GM18505 (cell line): ENCODE results near the gene DLD.

Source experiments
- ATAC-seq: cut with Tn5 transposase; IDR thresholded peaks from one replicate; pipeline ENCODE4 v1.9.1; 2021; ENCODE audit not compliant: unreplicated experiment
- POLR2A ChIP-seq: IDR thresholded peaks from 4 replicates; pipeline ENCODE4 v1.6.1; 2011; ENCODE audit warnings: borderline replicate concordance; ENCODE audit not compliant: insufficient read depth, insufficient read length; ENCODE audit errors: extremely low read depth

The DLD gene

DNA sequence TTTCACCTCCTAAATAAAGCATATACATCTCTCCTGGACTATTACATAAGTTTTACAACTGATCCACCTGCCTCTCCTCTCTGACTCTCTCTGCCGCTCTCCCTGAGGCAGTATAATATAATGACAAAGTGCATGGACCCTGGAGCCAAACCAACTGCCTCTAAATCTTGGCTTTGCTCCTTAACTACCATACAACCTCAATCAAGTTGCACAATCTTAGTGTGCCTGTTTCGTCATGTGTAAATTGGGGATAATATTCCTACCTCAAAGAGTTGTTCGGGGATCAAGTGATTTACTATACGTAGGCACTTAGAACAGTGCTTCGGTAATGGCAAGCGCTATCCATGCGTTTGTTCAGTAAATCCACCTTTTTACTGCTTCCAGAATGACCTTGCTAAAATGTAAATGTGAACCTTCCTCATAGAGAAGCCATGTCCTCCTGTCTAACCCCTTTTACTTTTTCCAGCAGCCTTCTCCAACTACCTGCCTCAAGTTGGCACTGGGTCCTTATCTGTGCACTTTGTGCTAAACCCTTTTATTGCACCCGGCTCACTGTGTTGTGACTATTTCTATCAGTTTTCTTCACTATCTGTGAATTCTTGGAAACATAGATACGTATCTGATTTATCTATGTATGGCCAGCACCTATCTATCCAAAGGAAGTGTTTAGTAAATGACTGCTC, 30.6 kb upstream of the DLD start:
- no peak for ATAC-seq
- no peak for TF ChIP-seq POLR2A

DNA sequence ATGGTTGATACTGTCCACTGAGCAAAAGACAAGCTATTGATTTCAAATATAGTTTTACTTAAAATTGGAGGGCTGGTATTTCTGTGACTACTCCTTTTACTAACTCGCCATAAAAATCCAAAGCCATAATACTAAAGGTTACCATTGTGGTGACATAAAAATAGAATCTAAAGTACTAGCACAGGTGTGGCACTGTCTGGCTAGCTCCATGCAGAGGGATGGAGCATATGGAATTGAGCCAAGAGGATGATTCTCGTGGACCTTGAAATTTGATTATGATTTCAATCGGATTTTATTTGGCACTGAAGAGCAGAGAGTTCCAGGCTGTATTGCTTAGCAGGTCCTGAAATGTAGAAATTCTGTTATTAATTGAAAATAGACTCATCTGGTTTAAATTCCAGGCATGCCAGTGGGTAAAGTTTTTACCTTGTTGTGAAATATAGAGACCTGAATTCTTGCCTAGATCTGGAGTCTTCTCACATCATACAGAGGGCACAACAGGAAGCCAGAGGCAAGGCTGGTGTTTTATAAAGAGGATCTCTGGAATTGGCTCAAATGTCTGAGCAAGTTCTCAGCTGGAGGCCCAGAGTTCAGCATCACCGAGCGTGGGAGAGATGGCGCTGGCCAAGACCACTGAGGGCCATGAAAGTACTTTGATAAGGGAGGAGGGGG, 29.9 kb upstream of the DLD start:
- no peak for TF ChIP-seq POLR2A
- ATAC-seq: no peak

- ATAC-seq: no peak
Measured at GRCh38 chr7:107865956-107866775, 24.8 kb upstream of the DLD start.

DNA sequence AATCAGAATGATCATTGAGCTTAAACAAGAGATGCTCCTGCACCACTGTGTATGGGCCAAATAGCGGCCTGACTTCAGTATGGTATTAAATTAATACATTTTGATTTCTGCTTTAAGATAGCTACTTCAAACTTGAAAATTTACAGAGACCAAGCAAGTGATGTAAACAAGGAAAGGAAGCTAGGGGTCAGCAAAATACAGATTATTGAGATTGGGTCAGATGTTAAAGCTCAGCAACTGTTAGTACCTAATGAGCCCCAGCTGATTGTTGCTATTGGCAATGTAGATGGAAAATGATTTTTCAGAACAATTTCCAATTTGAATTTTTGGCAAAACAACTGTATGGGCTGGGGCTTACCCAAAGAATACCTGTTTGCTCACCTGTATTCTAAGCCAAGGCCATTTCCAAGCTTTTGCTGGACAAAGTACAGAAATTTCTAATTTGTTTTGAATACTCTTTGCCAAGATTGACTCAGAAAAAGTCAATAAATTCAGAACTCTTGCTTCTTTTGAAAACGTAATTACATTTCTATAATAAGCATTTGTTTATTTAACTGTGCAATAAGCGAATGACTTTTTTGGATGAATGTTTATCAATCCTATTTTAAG, 23.0 kb upstream of the DLD start:
- ATAC-seq: no peak
- no peak for TF ChIP-seq POLR2A

More at GRCh38 chr7:107865956-107866775, 24.8 kb upstream of the DLD start:
- no peak for TF ChIP-seq POLR2A

GRCh38 chr7:107870427-107871000, 20.5 kb upstream of the DLD start:
- no peak for ATAC-seq
- TF ChIP-seq POLR2A: no peak

- no peak for TF ChIP-seq POLR2A
- ATAC-seq: no peak
Measured at GRCh38 chr7:107874111-107874510, 16.9 kb upstream of the DLD start.

DNA sequence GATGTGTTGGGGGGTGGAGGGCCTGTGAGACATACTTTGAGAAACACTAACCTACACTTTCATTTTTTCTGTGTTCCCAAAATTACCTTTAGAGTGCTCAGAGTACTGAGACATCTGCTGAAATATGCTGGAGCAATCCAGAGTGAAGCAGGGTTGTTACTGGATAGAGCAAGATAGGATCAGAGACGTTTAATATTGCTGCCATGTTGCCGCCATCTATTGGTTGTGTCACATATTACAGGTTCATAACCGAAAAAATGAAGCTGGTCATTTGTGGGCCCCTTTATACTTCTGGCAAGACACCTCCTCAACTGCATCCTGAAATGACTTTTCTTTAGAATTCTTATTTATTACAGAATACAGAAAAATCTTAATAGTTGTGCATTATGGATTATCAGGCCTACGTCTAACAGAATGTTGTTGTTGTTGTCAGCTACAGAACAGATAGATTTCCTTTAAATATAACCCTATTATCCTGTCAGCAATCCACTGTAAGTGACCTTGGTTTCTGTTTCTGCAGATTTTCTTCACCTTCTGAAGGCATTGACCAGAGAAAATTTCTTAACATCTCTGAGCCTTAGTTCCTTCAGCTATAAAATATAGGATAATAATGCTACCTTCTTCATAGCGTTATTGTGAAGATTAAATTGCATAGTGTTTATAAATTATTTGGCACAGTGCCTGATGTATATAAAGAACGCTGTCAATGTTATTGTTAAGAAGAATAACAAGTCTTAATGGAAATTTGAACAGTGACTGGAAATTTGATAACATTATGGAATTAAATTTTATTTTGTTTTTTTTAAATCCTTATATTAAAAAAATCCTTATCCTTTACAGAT, 16.2 kb upstream of the DLD start:
- TF ChIP-seq POLR2A: no peak
- peak; percentile 64 for ATAC-seq

GRCh38 chr7:107876916-107877315, 14.1 kb upstream of the DLD start:
- no peak for ATAC-seq
- TF ChIP-seq POLR2A: no peak

DNA sequence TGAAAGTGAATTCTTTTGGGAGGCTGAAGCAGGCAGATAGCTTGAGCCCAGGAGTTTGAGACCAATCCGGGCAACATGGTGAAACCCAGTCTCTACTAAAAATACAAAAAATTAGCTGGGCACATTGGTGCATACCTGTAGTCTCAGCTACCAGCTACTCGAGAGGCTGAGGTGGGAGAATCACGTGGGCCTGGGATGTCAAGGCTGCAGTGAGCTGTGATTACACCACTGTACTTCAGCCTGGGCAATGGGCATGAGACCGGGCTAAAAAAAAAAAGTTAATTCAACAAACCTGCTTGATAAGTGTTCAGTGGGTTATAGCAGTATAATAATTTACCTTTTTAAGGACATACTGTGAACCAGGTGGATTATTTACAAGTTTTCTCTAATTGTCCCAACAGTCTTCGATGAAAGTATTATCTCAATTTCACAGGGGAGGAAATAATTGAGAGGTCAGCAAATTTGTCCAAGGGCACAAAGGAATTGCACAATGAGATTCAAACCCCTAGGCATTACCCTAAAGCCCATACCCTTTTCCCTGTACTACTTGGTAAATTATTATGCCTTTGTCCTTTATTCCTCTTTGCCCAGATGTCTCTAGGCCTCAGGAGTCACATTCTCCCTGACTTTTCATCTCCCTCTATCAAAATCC, 13.1 kb upstream of the DLD start:
- no peak for ATAC-seq
- no peak for TF ChIP-seq POLR2A

GRCh38 chr7:107878636-107879035, 12.3 kb upstream of the DLD start:
- no peak for ATAC-seq
- no peak for TF ChIP-seq POLR2A

GRCh38 chr7:107879400-107880035, 11.5 kb upstream of the DLD start:
- no peak for TF ChIP-seq POLR2A
- peak; percentile 77 for ATAC-seq

DNA sequence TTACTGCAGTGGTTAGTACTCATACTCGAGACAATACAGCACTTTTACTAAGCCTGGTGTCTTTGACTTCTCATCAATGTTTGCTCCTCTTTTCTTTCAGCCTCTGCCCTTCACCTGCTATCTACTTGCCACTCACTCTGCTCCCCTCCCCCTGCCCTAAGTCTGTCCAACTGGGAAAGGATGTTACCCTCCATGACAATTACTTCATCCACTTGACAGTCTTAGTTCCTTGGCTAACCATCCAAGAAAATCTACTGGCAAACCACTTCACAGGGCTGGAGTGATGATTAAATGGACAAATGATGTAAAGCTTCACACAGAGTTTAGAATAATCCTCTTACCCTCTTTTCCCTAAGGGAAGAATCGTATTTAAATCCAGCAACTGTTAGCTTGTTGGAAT, 8.2 kb upstream of the DLD start:
- no peak for TF ChIP-seq POLR2A
- no peak for ATAC-seq
